Fibroblast of skin of right biceps (primary cell): ENCODE results near the gene GSTT2.
"Not testable (repeated sequence)": the region's sequence is repeated elsewhere in the genome, so short reads cannot be mapped to it uniquely, and the experiment has no call there.

ENCODE experiments used
- DNase-seq: peaks from one replicate; pipeline ENCODE4 v3.0.0-alpha.2; 2013

Gene GSTT2

DNA sequence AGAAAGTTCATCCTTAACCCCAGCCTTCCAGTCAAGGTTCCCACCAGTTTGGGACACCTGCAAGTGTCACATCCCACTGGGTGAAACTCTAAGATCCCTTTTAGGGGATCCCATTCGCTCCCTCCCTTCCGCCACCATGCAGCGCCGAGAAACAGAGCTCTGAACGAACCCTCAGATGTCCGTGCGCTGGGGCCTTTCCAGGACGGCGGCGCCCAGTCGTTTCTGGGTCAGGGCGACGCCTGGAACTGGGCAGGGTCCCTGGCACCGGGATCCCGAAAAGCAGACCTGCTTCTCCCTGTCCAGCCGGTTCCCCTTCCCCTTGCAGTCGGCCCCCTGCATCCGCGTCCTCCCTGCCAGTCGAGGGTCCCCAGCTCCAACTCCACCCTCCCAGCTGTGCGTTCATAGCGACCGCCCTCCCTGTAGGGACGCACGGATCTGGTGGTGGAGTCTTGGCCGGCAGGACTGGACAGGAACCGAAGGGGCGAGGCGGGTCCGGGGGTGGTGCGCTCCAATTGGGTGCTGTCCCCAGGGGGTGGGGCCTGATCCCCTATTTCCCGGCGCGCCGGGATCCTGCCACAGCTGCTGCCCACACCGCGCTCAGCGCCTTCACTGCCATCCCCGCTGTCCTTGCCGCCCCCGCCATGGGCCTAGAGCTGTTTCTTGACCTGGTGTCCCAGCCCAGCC is at the start of gene GSTT2:
GSTT2 (plus strand) TSS at position 578 of the 684 bp plus-strand sequence.
- not testable (repeated sequence) for DNase-seq

DNA sequence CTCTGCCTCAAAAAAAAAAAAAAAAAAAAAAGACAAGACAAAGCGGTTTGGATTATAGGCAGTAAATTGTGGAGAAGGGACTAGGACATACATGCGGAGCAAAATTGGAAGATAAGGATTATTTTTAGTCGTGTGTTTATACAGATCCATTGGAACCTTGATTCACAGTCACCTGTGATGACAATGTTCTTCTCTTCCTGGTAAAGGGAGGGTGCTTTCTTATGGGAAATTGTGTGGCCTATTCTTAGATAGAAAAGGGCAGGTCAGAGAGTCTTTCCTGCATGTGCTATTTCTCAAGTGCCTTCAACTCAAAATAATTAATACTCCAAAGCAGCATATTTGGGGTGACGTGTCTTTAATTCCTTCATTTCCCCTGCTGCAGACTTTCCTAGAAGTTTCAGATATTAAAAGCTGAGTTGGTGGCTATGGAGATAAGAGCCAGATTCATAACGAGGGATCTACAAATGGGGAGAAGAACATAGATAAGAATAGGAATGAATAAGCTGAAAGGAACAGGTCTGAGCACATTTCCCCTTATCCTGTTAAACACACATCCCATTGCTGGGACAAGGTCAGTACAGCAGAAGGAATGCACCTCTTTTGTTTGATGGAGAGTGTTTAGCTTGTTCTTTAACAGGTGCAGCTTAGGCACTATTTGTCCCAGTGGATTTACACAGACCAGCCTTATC is 41.5 kb upstream of the GSTT2 start:
- no peak for DNase-seq

- DNase-seq = no peak
Observed at GRCh38 chr22:23939017-23939357, 40.9 kb upstream of the GSTT2 start.

GRCh38 chr22:23940166-23940565 is 39.8 kb upstream of the GSTT2 start:
- DNase-seq = not testable (repeated sequence)

- not testable (repeated sequence) for DNase-seq
Observed at GRCh38 chr22:23947391-23947790, 32.5 kb upstream of the GSTT2 start.

DNA sequence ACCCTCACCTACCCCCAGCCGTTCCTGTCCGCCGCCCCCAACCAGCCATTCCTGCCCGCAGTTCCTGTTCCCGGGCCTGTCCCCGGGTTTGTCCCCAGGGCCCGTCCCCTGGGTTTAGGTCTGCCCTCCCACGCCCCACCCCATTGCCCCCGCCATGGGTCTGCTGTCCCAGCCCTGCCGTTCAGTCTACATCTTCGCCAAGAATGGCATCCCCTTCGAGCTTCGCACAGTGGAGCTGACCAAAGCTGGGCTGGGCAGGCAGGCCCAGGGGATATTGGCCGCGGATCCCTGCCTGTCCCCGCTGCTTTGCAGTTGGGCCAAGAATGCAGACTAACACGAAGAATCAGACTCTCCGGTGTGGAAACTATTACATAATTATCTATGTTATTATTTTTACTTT is 30.2 kb upstream of the GSTT2 start:
- not testable (repeated sequence) for DNase-seq

- not testable (repeated sequence) for DNase-seq
Observed at GRCh38 chr22:23951383-23951782, 28.6 kb upstream of the GSTT2 start.

DNA sequence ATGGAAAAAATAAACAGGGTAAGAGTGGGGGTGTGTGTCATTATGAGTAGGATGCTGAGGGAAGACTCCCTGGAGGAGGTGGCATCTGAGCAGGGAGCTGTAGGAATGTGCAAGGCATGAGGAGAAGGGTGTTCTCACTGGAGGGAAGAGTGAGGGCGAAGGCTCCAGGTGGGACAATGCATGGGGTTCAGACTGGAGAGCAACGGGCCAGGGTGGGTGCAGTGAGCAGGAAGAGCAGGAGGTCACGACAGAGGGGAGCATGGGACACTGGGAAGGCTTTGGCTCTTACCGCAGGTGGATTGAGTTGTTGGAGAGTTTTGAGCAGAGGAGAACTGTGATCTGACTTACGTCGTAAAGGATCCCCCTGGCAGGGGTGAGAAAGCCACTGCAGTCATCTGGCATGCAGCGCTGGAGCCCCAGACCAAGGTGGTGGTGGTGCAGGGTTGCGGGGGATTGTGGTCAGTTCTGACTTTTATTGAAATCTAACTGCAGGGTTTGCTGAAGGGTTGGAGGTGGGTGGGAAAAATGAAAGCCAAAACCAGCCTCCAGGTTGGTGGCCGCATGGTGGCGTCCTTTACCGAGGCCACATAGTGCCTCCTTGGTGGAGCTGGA is 27.0 kb upstream of the GSTT2 start:
- not testable (repeated sequence) for DNase-seq

GRCh38 chr22:23953485-23953884 is 26.4 kb upstream of the GSTT2 start:
- DNase-seq = not testable (repeated sequence)

GRCh38 chr22:23954193-23954990 is 25.5 kb upstream of the GSTT2 start:
- DNase-seq = not testable (repeated sequence)

- DNase-seq = not testable (repeated sequence)
Observed at GRCh38 chr22:23954991-23955305, 25.0 kb upstream of the GSTT2 start.

DNA sequence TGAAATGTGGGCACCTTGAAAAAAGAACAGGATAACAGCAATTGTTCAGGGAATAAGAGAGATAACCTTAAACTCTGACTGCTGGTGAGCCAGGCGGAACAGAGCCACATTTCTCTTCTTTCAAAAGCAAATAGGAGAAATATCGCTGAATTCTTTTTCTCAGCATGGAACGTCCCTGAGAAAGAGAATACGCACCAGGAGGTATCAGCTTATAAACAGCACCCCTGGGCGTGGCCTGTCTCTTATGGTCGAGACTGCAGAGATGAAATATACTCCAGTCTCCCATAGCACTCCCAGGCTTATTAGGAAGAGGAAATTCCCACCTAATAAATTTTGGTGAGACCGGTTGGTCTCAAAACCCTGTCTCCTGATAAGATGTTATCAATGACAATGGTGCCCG is 24.0 kb upstream of the GSTT2 start:
- DNase-seq = not testable (repeated sequence)

- peak; percentile 62 for DNase-seq
Observed at GRCh38 chr22:23956301-23956900, 23.5 kb upstream of the GSTT2 start.

DNA sequence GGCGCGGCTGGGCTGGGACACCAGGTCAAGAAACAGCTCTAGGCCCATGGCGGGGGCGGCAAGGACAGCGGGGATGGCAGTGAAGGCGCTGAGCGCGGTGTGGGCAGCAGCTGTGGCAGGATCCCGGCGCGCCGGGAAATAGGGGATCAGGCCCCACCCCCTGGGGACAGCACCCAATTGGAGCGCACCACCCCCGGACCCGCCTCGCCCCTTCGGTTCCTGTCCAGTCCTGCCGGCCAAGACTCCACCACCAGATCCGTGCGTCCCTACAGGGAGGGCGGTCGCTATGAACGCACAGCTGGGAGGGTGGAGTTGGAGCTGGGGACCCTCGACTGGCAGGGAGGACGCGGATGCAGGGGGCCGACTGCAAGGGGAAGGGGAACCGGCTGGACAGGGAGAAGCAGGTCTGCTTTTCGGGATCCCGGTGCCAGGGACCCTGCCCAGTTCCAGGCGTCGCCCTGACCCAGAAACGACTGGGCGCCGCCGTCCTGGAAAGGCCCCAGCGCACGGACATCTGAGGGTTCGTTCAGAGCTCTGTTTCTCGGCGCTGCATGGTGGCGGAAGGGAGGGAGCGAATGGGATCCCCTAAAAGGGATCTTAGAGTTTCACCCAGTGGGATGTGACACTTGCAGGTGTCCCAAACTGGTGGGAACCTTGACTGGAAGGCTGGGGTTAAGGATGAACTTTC is 18.7 kb upstream of the GSTT2 start, which contains the start of gene GSTT2B:
GSTT2B (minus strand) TSS at position 112 of the 688 bp plus-strand sequence; CDS start at position 48, 64 bp downstream.
- not testable (repeated sequence) for DNase-seq

DNA sequence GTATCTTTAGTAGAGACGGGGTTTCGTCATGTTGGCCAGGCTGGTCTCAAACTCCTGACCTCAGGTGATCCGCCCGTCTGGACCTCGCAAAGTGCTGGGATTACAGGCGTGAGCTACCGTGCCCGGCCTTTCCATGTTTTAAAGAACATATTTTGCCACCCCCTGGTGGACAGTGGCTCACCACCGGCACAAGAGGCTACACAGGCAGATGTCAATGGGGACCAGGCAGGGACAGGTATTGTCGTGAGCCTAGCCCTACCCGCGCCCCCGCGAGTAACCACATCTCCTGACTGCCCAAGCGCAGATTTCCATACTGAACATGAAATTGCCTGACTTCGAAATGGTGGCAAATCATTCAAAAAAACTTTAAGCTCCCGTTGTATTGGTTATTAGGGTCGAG is 13.8 kb upstream of the GSTT2 start:
- not testable (repeated sequence) for DNase-seq

DNA sequence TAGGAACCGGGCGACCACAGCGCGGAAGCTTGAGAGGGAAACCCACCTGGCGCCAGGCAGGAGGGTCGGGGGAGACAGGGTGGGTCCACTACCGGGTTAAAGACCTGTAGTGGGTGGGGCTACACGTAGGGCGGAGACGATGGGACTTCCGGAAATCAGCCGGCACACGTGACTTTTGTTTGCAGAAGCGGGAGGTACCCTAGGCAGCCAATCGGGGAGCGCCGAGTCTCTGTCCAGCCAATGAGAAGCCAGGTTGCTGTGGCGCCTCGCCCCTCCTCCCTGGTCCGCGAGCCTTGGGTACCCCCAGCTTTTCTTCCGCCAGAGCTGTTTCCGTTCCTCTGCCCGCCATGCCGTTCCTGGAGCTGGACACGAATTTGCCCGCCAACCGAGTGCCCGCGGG is 13.4 kb upstream of the GSTT2 start, which contains the start of gene DDTL:
DDTL (plus strand) TSS at position 321 of the 400 bp plus-strand sequence; CDS start at position 348, 27 bp downstream.
- DNase-seq = not testable (repeated sequence)

DNA sequence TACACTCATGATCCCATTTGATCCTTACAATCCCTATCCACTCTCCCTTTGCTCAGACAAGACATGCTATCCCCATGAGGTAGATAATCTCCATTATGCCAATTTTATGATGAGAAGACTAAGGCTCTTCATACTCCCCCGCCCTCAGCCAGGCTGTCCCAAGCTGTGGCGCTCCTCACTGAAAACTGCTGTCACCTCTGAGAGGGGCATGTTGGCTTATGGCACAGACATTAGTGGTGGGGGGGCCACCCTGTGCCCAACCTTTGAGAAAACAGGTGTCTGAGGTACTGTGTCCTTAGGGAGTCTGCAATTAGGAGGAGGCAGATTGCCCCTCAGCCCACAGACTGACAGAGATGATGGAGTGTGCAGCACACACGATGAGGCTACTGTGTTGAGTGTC is 10.9 kb upstream of the GSTT2 start:
- DNase-seq = no peak

DNA sequence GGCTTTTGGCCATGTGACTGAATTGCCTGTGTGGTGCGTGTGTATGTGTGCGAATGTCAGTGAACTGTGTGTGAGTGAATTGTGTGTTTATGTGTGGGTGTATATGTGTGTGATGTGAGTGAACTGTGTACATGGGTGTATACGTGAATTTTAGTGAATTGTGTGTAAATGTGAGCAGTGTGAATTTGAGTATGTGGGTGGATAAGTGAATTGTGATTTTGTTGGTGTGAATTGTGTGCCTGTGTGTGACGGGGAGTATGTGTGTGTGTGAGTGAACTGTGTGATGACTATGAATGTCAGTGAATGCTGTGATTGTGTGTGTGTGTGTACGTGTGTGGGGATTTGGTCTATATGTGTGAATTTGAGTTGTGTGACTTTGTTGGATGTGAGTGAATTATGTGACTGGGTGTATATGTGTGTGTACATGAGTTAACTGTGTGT is 9.7 kb upstream of the GSTT2 start:
- no peak for DNase-seq

DNA sequence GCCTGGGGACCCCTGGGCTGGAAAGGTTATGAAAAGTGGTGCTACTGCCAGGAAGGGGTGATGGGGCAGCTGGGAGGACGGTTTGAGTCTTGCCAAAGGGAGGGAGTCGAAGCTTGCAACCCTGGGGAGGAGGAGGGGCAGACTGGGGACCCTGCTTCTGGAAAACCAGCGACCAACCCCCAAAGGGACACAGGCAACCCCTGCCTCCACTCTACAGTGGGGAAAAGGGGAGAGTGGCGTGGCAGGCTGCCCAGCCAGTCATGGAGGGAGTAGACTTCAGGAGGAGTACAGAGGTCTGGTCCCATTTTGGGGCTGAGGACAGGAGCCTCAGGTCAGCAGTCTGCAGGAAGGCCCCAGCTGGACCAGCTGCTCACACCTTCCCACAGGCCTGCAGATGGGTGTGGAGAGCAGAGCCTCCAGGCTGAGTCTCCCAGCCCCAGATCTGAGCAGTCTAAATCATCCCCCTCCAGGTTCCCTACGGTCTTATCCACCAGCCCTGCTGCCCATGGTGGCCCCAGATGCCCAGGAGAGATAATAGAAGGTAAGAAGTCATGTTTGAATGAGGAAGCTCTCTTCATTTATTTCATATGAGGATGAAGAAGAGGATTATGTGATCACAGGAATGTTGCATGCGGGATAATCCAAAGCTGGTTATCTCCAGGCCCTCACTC is 9.0 kb upstream of the GSTT2 start:
- no peak for DNase-seq

DNA sequence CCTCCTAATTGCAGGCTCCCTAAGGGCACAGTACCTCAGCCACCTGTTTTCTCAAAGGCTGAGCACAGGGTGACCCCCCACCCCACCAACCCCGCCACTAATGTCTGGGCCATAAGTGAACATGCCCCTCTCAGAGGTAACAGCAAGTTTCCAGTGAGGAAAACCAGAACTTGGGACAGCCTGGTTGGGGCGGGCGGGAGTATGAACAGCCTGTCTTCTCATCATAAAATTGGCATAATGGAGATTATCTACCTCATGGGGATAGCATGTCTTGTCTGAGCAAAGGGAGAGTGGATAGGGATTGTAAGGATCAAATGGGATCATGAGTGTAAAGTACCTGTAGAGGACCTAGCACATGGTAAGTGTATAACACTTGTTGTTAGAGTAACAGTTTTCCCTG is 8.0 kb upstream of the GSTT2 start:
- DNase-seq = not testable (repeated sequence)

GRCh38 chr22:23974345-23974744 is 5.6 kb upstream of the GSTT2 start, which contains the start of gene DDT:
DDT (minus strand) TSS chr22:23974441; CDS start chr22:23974414, 27 bp downstream.
- not testable (repeated sequence) for DNase-seq
